Heart right ventricle (tissue), 16 donors: Measurements from ENCODE around the gene DYDC1. TPM values are rescaled to one million over a fixed set of nuclear protein-coding genes. Genes with fewer than 3 reads are reported as not detected.

Experiments
- ATAC-seq, 8 donors: fragments of 200-7000 bp; cut with Tn5 transposase; one replicate each; pipeline ENCODE4 v1.9.1; 2020; ENCODE audit warnings: mild to moderate bottlenecking in 8 of 8, moderate library complexity in 8 of 8, moderate number of reproducible peaks in 1 of 8
- DNase-seq, 2 donors: peaks; one replicate each; pipeline ENCODE4 v3.0.0-alpha.2; 2020
- H3K27ac ChIP-seq, 10 donors: fragments of 200-600 bp; sonication (generic) in 2 of 10; one replicate each; pipeline versions ENCODE4 v1.5.0 to v1.8.0; 2020 to 2022; ENCODE audit warnings: mild to moderate bottlenecking in 3 of 10
- H3K27me3 ChIP-seq, 7 donors: fragments of 200-600 bp; one replicate each; pipeline ENCODE4 v1.8.0; 2021 to 2022; ENCODE audit warnings: mild to moderate bottlenecking in 2 of 7
- H3K36me3 ChIP-seq, 9 donors: fragments of 200-600 bp; sonication (generic) in 1 of 9; one replicate each; pipeline versions ENCODE4 v1.5.0 to v1.8.0; 2020 to 2022; ENCODE audit warnings: mild to moderate bottlenecking in 2 of 9
- H3K4me1 ChIP-seq, 9 donors: fragments of 200-600 bp; sonication (generic) in 1 of 9; one replicate each; pipeline versions ENCODE4 v1.5.0 to v1.8.0; 2020 to 2022; ENCODE audit warnings: mild to moderate bottlenecking in 4 of 9
- H3K4me3 ChIP-seq, 10 donors: fragments of 200-600 bp; sonication (generic) in 2 of 10; one replicate each; pipeline versions ENCODE4 v1.5.0 to v1.8.0; 2020 to 2022; ENCODE audit warnings: mild to moderate bottlenecking in 7 of 10, moderate library complexity in 2 of 10
- H3K9me3 ChIP-seq, 11 donors: fragments of 200-600 bp in 10 of 11; sonication (generic) in 2 of 11; one replicate each; pipeline versions ENCODE4 v1.5.0 to v1.8.0; 2013 to 2022; ENCODE audit warnings: mild to moderate bottlenecking in 2 of 11, control low read depth in 1 of 11, moderate library complexity in 1 of 11
- CTCF ChIP-seq, 9 donors: fragments of 200-600 bp; sonication (generic) in 2 of 9; IDR thresholded peaks; one replicate each; pipeline versions ENCODE4 v1.5.0 to v1.8.0; 2021 to 2022; ENCODE audit warnings: antibody characterized with exemption in 9 of 9, mild to moderate bottlenecking in 5 of 9, moderate library complexity in 1 of 9
- WGBS, 2 donors: extraction: QIAGEN DNeasy Blood & Tissue Kit; methylation state at CpG; one replicate each; pipeline ENCODE4 v1.1.7; 2013; ENCODE audit warnings: inconsistent platforms in 1 of 2; 5-methylcytosine and 5-hydroxymethylcytosine counted together
- intact Hi-C, 10 donors: fragments of 100-400 bp; cut with DNase I; formaldehyde crosslinking; loops; one replicate each; pipeline versions ENCODE4 v1.11.1 to v1.14.2; 2022
- polyA plus RNA-seq, 2 donors: library from polyadenylated mRNA; stranded (reverse); fragments of 200-250 nt; gene quantifications; one replicate each; pipeline ENCODE4 v1.2.3, GENCODE V29; 2013
- total RNA-seq, 10 donors: library from RNA; stranded (reverse); fragmentation: NEBNext Ultra II Directional in 3 of 10; extraction: Animal tissue kit (Norgen Biotek cat#: 25700) in 3 of 10; gene quantifications; one replicate each; pipeline versions ENCODE4 v1.2.1 to v1.2.4, GENCODE V29; 2021 to 2023
- donor health status: Arrhythmogenic right ventricular cardiomyopathy.
- donor health status: ischemic (EF 13 %, LVEDD 7.1; RV severe dilation, severe dysfunction).
- donor health status: healthy with polysubstance abuse.
- donor health status: DM: no; HTN: yes; CAD: no.
- donor health status: DM: no; HTN: no; CAD: no.
- donor health status: ischemic (EF 25% LVEDD 6.9; RV normal size, moderate dysfunction).
- donor health status: ischemic (EF 25% LVEDD 5.7; RV mildly dilated, moderate dysfunction).
- donor health status: healthy.
- donor health status: DM: yes; HTN: yes; CAD: no.
- donor health status: Ischemic cardiomyopathy.
- donor health status: ischemic (EF 35%, LVEDD 5.7; RV mildly dilated, moderate dysfunction).
- donor health status: nonischemic (EF 11% LVEDD 7.7; RV severe dilation, severe dysfunction).
- donor health status: DM: yes; HTN: yes; CAD: no.
- donor health status: PGD.
- donor health status: ischemic (EF 29% LVEDD 5.4; RV normal size, mild dysfunction).
- donor health status: nonischemic (EF 23%, LVEDD 6.1; RV moderate dilation, normal function).

Gene DYDC1
- total and polyA plus RNA-seq, 12 donors, result not detected

- no peak for TF ChIP-seq CTCF (IDR thresholded peaks at IDR 0.05)
- DNase-seq, result no peak
- Histone ChIP-seq H3K27ac (no peak overlapping the region), H3K27me3 (peaks cover 0 to 20% (median 8%) of the 10 kb centered on the region in 7 donors), H3K36me3 (no peaks in the 10 kb centered on the region), H3K4me1 (peaks cover 0 to 7% (median 0%) of the 10 kb centered on the region in 9 donors), H3K4me3 (no peak overlapping the region), H3K9me3 (no peaks in the 10 kb centered on the region)
- 91 to 93% methylated on average over 5 of the region's 5 CpGs for WGBS, 2 donors
- intact Hi-C loops, result no loop called here
- ATAC-seq, result no peak
Measured at GRCh38 chr10:80288849-80289248, 67.7 kb downstream of the DYDC1 start.

Other genes starting within 250 kb of the DYDC1 start
- gene PLAC9, start 224.0 kb downstream of the DYDC1 start, total RNA-seq, result 10 to 100 TPM; 16.8 to 41.7 (median 26.8) TPM
- gene PLAC9, start 224.0 kb downstream of the DYDC1 start, polyA plus RNA-seq, result 100 to 1,000 TPM in 1 of 2 donors, 10 to 100 TPM in 1; 63.7 to 129 TPM
- gene ANXA11, start 151.2 kb downstream of the DYDC1 start, total RNA-seq, result 100 to 1,000 TPM; 338 to 558 (median 422) TPM
- 1,000 to 10,000 TPM in 1 of 2 donors, 100 to 1,000 TPM in 1; 160 to 1,089 TPM for gene ANXA11, start 151.2 kb downstream of the DYDC1 start, polyA plus RNA-seq
- 1 to 10 TPM in 1 of 10 donors, under 1 TPM in 4, not detected in 5; 0.11 to 1.8 (median 0.26) TPM for gene MAT1A, start 67.1 kb downstream of the DYDC1 start, total RNA-seq
- gene MAT1A, start 67.1 kb downstream of the DYDC1 start, polyA plus RNA-seq, result not detected
- gene DYDC2, start within 50 bp of the DYDC1 start, total RNA-seq, result not detected
- not detected for gene DYDC2, start within 50 bp of the DYDC1 start, polyA plus RNA-seq
- 100 to 1,000 TPM in 3 of 10 donors, 10 to 100 TPM in 7; 57.3 to 135 (median 84.3) TPM for gene PRXL2A, start 51.8 kb upstream of the DYDC1 start, total RNA-seq
- 10 to 100 TPM; 46.0 to 54.6 TPM for gene PRXL2A, start 51.8 kb upstream of the DYDC1 start, polyA plus RNA-seq
- gene TSPAN14, start 97.6 kb upstream of the DYDC1 start, total RNA-seq, result 10 to 100 TPM; 21.7 to 57.2 (median 27.6) TPM
- gene TSPAN14, start 97.6 kb upstream of the DYDC1 start, polyA plus RNA-seq, result 10 to 100 TPM; 16.9 to 35.0 TPM
- gene SH2D4B, start 181.1 kb upstream of the DYDC1 start, total RNA-seq, result not detected
- not detected for gene SH2D4B, start 181.1 kb upstream of the DYDC1 start, polyA plus RNA-seq